ENCODE measurements around the gene SUPT20H. TPM values are rescaled to one million over a fixed set of nuclear protein-coding genes. Genes with fewer than 3 reads are reported as not detected.

Gene SUPT20H
- total and polyA plus RNA-seq, 2 of the 13 experiments (the other 11 are each of a cell fraction or from before 2014, with no cell fraction given): 35.0 to 63.6 TPM

GRCh38 chr13:37058910-37059847 lies at the start of gene SUPT20H (continued):
- TF ChIP-seq, protein P1, sequence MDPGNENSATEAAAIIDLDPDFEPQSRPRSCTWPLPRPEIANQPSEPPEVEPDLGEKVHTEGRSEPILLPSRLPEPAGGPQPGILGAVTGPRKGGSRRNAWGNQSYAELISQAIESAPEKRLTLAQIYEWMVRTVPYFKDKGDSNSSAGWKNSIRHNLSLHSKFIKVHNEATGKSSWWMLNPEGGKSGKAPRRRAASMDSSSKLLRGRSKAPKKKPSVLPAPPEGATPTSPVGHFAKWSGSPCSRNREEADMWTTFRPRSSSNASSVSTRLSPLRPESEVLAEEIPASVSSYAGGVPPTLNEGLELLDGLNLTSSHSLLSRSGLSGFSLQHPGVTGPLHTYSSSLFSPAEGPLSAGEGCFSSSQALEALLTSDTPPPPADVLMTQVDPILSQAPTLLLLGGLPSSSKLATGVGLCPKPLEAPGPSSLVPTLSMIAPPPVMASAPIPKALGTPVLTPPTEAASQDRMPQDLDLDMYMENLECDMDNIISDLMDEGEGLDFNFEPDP (CRISPR knock-in tag; conservative IDR thresholded peaks at IDR 0.05): no peak
- TF ChIP-seq SMARCE1 (IDR thresholded peaks at IDR 0.05; ENCODE audit: borderline replicate concordance) (no peak), REST (IDR thresholded peaks at IDR 0.05; ENCODE audit: borderline replicate concordance in 1 of 2, low read depth in 1 of 2, low read length in 2 of 2) (no peak), ZNF225 (CRISPR knock-in tag; IDR thresholded peaks at IDR 0.05) (peak; percentile 66; the same call in 1 of the 2 replicates), ZNF589 (CRISPR knock-in tag; conservative IDR thresholded peaks at IDR 0.05) (no peak), JUND (CRISPR knock-in tag; IDR thresholded peaks at IDR 0.05) (0 out of 2 replicates have a peak, but pooled peaks have one; percentile 41), ZNF274 (CRISPR knock-in tag; IDR thresholded peaks at IDR 0.05) (peak; percentile 94), ZNF609 (CRISPR knock-in tag; IDR thresholded peaks at IDR 0.05; ENCODE audit: borderline replicate concordance) (0 out of 2 replicates have a peak, but pooled peaks have one; percentile 19), TFDP1 (CRISPR knock-in tag; IDR thresholded peaks at IDR 0.05; ENCODE audit: borderline replicate concordance) (peak; percentile 47; the same call in 1 of the 2 replicates), TBX3 (IDR thresholded peaks at IDR 0.05; ENCODE audit: borderline replicate concordance) (no peak), ZNF776 (CRISPR knock-in tag; IDR thresholded peaks at IDR 0.05) (peak; percentile 65), ZNF768 (CRISPR knock-in tag; IDR thresholded peaks at IDR 0.05) (peak; percentile 65; the same call in 1 of the 2 replicates), ZZZ3 (CRISPR knock-in tag; IDR thresholded peaks at IDR 0.05; ENCODE audit: borderline replicate concordance) (peak; percentile 76; the same call in 1 of the 2 replicates)
- TF ChIP-seq, protein P2, sequence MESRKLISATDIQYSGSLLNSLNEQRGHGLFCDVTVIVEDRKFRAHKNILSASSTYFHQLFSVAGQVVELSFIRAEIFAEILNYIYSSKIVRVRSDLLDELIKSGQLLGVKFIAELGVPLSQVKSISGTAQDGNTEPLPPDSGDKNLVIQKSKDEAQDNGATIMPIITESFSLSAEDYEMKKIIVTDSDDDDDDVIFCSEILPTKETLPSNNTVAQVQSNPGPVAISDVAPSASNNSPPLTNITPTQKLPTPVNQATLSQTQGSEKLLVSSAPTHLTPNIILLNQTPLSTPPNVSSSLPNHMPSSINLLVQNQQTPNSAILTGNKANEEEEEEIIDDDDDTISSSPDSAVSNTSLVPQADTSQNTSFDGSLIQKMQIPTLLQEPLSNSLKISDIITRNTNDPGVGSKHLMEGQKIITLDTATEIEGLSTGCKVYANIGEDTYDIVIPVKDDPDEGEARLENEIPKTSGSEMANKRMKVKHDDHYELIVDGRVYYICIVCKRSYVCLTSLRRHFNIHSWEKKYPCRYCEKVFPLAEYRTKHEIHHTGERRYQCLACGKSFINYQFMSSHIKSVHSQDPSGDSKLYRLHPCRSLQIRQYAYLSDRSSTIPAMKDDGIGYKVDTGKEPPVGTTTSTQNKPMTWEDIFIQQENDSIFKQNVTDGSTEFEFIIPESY (CRISPR knock-in tag; IDR thresholded peaks at IDR 0.05): no peak
